HUES48 (cell line): ENCODE results near the gene CRAT.

Experiments used
- H3K27ac ChIP-seq: one replicate; pipeline ENCODE4 v1.7.0; 2013; ENCODE audit warnings: low read depth, low read length, inconsistent platforms
- H3K27me3 ChIP-seq: 2 replicates; pipeline ENCODE4 v1.6.1; 2013; ENCODE audit warnings: mild to moderate bottlenecking, low read length; ENCODE audit not compliant: control insufficient read depth, insufficient read depth
- H3K36me3 ChIP-seq: 2 replicates; pipeline ENCODE4 v1.6.1; 2013; ENCODE audit warnings: low read length; ENCODE audit not compliant: control insufficient read depth, insufficient read depth
- H3K4me1 ChIP-seq: 2 replicates; pipeline ENCODE4 v1.6.1; 2013; ENCODE audit warnings: mild to moderate bottlenecking, low read length; ENCODE audit not compliant: control insufficient read depth, insufficient read depth
- H3K4me3 ChIP-seq: 2 replicates; pipeline ENCODE4 v1.5.1; 2013; ENCODE audit warnings: mild to moderate bottlenecking, low read depth, low read length
- H3K9ac ChIP-seq: 2 replicates; pipeline ENCODE4 v1.6.1; 2013; ENCODE audit warnings: mild to moderate bottlenecking, low read depth, low read length, moderate library complexity
- H3K9me3 ChIP-seq: 2 replicates; pipeline ENCODE4 v1.6.1; 2013; ENCODE audit warnings: low read length; ENCODE audit not compliant: control insufficient read depth, insufficient read depth

CRAT gene

DNA sequence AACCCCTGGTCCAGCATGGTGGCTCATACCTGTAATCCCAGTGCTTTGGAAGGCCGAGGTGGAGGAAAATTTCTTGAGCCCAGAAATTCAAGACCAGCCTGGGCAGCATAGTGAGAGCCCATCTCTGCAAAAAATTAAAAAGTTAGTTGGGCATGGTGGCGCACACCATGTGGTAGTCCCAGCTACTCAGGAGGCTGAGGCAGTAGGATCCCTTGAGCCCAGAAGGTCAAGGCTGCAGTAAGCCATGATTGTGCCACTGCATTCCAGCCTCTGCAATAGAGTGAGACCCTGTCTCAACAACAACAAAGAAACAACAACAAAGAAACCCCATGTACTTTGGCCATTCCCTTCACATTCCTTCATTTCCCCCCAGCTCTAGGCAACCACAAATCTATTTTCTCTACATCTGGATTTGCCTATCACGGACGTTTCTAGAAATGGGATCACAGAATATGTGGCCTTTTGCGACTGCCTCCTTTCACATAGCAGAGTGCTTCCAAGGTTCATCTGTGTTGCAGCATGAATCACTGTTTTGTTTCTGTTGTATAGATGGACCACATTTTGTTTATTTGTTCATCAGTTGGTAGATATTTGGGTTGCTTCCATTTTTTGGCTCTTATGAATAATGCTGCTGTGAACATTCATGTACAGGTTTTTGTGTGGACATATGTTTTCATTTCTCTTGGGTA, 56.3 kb downstream of the CRAT start:
- Histone ChIP-seq H3K9me3 (no peaks in the 10 kb centered on the region), H3K9ac (no peak overlapping the region), H3K27me3 (no peaks in the 10 kb centered on the region), H3K27ac (no peak overlapping the region), H3K36me3 (peaks cover 41% of the 10 kb centered on the region), H3K4me3 (no peak overlapping the region), H3K4me1 (no peaks in the 10 kb centered on the region)

- Histone ChIP-seq H3K27me3 (no peaks in the 10 kb centered on the region), H3K27ac (no peak overlapping the region), H3K9me3 (no peaks in the 10 kb centered on the region), H3K4me3 (no peak overlapping the region), H3K4me1 (no peaks in the 10 kb centered on the region), H3K9ac (no peak overlapping the region), H3K36me3 (peaks cover 46% of the 10 kb centered on the region)
These were observed 57.6 kb downstream of the CRAT start for GRCh38 chr9:129053020-129053419.

- Histone ChIP-seq H3K9ac (no peak overlapping the region), H3K27ac (no peak overlapping the region), H3K36me3 (peaks cover 47% of the 10 kb centered on the region), H3K4me1 (no peaks in the 10 kb centered on the region), H3K27me3 (no peaks in the 10 kb centered on the region), H3K9me3 (no peaks in the 10 kb centered on the region), H3K4me3 (no peak overlapping the region)
These were observed 58.0 kb downstream of the CRAT start for GRCh38 chr9:129052592-129052991.
